ENCODE measurements around the gene PLK5.
"Not testable (repeated sequence)": the region's sequence is repeated elsewhere in the genome, so short reads cannot be mapped to it uniquely, and the experiment has no call there.

PLK5 gene

GRCh38 chr19:1518471-1518870, 5.4 kb upstream of the PLK5 start:
- TF ChIP-seq CTCF (IDR thresholded peaks at IDR 0.05; ENCODE audit: low read depth, low read length), result no peak
- no peak overlapping the region for H3K4me3 ChIP-seq (ENCODE audit: low read depth, low read length)

- not testable (repeated sequence) for H3K4me3 ChIP-seq (ENCODE audit: low read depth, low read length)
Measured at GRCh38 chr19:1519802-1520201, 4.1 kb upstream of the PLK5 start.

- TF ChIP-seq CTCF (IDR thresholded peaks at IDR 0.05; ENCODE audit: low read depth, low read length), result no peak
Measured at GRCh38 chr19:1520203-1520780, 3.6 kb upstream of the PLK5 start.

GRCh38 chr19:1521636-1522035, 2.2 kb upstream of the PLK5 start:
- no peak for TF ChIP-seq CTCF (IDR thresholded peaks at IDR 0.05; ENCODE audit: low read depth, low read length)
- H3K4me3 ChIP-seq (ENCODE audit: low read depth, low read length), result no peak overlapping the region

More at GRCh38 chr19:1520203-1520780, 3.6 kb upstream of the PLK5 start:
- no peak overlapping the region for H3K4me3 ChIP-seq (ENCODE audit: low read depth, low read length)

GRCh38 chr19:1522061-1522460, 1.8 kb upstream of the PLK5 start:
- TF ChIP-seq CTCF (IDR thresholded peaks at IDR 0.05; ENCODE audit: low read depth, low read length), result no peak
- H3K4me3 ChIP-seq (ENCODE audit: low read depth, low read length), result no peak overlapping the region

- no peak for TF ChIP-seq CTCF (IDR thresholded peaks at IDR 0.05; ENCODE audit: low read depth, low read length)
- no peak overlapping the region for H3K4me3 ChIP-seq (ENCODE audit: low read depth, low read length)
Measured at GRCh38 chr19:1522838-1523237, 1.0 kb upstream of the PLK5 start.

GRCh38 chr19:1524287-1524971, 552 bp downstream of the PLK5 start:
- no peak overlapping the region for H3K4me3 ChIP-seq (ENCODE audit: low read depth, low read length)
- TF ChIP-seq CTCF (IDR thresholded peaks at IDR 0.05; ENCODE audit: low read depth, low read length), result no peak

- TF ChIP-seq CTCF (IDR thresholded peaks at IDR 0.05; ENCODE audit: low read depth, low read length), result no peak
- no peak overlapping the region for H3K4me3 ChIP-seq (ENCODE audit: low read depth, low read length)
Measured at GRCh38 chr19:1524972-1525325, 1.1 kb downstream of the PLK5 start.
